ENCODE results near the gene TBC1D5.

DNA sequence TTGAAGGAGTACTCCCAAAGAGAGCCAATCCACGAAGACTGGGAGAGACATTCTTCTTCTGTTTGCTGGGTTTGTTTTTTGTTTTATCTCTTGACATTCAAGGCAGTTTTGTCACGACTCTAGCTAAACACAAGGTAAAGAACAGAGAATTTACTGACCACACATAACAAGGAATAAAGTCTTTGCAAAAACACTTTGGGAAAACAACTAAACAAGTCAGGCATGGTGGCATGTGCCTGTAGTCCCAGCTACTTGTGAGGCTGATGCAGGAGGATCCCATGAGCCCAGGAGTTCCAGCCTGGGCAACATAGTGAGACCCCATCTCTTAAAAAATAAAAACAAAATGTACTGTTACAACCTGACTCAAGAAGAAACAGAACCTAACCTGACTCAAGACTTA lies 28.0 kb downstream of the TBC1D5 start:
- TF ChIP-seq BCL11A (IDR thresholded peaks at IDR 0.05; ENCODE audit: low read depth in 2 of 2, low read length in 2 of 2) (no peak), GABPA (IDR thresholded peaks at IDR 0.05; ENCODE audit: borderline replicate concordance, insufficient read depth, low read length) (no peak), EP300 (IDR thresholded peaks at IDR 0.05; ENCODE audit: borderline replicate concordance in 1 of 2, low read depth in 2 of 2, low read length in 2 of 2) (no peak), SIN3A (conservative IDR thresholded peaks at IDR 0.05 in 1 of 2, IDR thresholded peaks at IDR 0.05 in 1 of 2; ENCODE audit: low read depth in 1 of 2, low read length in 2 of 2) (no peak), TAF1 (IDR thresholded peaks at IDR 0.05; ENCODE audit: low read depth, low read length) (no peak)
- TF ChIP-seq, protein P1, sequence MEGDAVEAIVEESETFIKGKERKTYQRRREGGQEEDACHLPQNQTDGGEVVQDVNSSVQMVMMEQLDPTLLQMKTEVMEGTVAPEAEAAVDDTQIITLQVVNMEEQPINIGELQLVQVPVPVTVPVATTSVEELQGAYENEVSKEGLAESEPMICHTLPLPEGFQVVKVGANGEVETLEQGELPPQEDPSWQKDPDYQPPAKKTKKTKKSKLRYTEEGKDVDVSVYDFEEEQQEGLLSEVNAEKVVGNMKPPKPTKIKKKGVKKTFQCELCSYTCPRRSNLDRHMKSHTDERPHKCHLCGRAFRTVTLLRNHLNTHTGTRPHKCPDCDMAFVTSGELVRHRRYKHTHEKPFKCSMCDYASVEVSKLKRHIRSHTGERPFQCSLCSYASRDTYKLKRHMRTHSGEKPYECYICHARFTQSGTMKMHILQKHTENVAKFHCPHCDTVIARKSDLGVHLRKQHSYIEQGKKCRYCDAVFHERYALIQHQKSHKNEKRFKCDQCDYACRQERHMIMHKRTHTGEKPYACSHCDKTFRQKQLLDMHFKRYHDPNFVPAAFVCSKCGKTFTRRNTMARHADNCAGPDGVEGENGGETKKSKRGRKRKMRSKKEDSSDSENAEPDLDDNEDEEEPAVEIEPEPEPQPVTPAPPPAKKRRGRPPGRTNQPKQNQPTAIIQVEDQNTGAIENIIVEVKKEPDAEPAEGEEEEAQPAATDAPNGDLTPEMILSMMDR (IDR thresholded peaks at IDR 0.05; ENCODE audit: control extremely low read depth in 1 of 3, insufficient read depth in 1 of 3, low read depth in 1 of 3, low read length in 3 of 3) = no peak
